OCI-LY3 (cell line): ENCODE data around the gene ARSD.

Source experiments
- EZH2phosphoT487 ChIP-seq: fragments of 200-600 bp; shearing (Covaris generic); IDR thresholded peaks from 2 replicates; pipeline ENCODE4 v1.6.1; 2018; ENCODE audit warnings: antibody characterized with exemption, mixed run types, low read depth
- TF ChIP-seq, protein P1 (sequence below): fragments of 200-600, 300-600 bp; sonication (generic); IDR thresholded peaks from 2 replicates; pipeline ENCODE4 v1.5.1; 2014; ENCODE audit warnings: antibody characterized with exemption, low read length, low read depth

DNA sequence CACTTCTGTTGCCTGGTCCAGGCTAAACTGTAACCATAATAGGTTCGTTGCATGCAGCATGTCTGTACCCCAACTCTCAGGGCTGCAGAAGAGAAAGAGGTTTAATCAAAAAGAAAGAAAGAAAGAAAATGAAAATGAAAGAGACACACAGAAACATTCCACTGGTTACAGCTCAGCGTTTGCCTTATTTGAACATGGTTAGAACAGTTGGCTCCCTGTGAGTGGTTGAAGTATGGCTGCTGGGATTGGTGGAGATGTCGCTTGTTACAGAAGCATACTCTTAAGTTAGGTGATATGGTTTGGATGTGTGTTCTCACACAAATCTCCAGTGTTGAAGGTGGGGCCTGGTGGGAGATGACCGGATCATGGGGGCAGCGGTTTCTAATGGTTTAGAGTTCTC is 36.3 kb downstream of the ARSD start:
- TF ChIP-seq, protein P1, sequence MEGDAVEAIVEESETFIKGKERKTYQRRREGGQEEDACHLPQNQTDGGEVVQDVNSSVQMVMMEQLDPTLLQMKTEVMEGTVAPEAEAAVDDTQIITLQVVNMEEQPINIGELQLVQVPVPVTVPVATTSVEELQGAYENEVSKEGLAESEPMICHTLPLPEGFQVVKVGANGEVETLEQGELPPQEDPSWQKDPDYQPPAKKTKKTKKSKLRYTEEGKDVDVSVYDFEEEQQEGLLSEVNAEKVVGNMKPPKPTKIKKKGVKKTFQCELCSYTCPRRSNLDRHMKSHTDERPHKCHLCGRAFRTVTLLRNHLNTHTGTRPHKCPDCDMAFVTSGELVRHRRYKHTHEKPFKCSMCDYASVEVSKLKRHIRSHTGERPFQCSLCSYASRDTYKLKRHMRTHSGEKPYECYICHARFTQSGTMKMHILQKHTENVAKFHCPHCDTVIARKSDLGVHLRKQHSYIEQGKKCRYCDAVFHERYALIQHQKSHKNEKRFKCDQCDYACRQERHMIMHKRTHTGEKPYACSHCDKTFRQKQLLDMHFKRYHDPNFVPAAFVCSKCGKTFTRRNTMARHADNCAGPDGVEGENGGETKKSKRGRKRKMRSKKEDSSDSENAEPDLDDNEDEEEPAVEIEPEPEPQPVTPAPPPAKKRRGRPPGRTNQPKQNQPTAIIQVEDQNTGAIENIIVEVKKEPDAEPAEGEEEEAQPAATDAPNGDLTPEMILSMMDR = no peak
- TF ChIP-seq EZH2phosphoT487 = no peak
